Stomach smooth muscle (tissue), 2 donors: Measurements from ENCODE around the gene ERG.

Experiments
- H3K27ac ChIP-seq: one replicate; pipeline ENCODE4 v1.7.0; 2013; ENCODE audit warnings: mild to moderate bottlenecking, low read length, inconsistent platforms
- H3K27me3 ChIP-seq, 2 donors: one replicate each; pipeline ENCODE4 v1.7.0; 2013; ENCODE audit warnings: low read length in 2 of 2; ENCODE audit not compliant: insufficient read depth in 2 of 2, control insufficient read depth in 1 of 2
- H3K36me3 ChIP-seq, 2 donors: one replicate each; pipeline ENCODE4 v1.7.0; 2013; ENCODE audit warnings: low read length in 2 of 2; ENCODE audit not compliant: control insufficient read depth in 2 of 2, insufficient read depth in 2 of 2
- H3K4me1 ChIP-seq: one replicate; pipeline ENCODE4 v1.7.0; 2013; ENCODE audit warnings: low read length; ENCODE audit not compliant: control insufficient read depth, insufficient read depth
- H3K4me3 ChIP-seq, 2 donors: one replicate each; pipeline ENCODE4 v1.7.0; 2013; ENCODE audit warnings: low read length in 2 of 2
- H3K9ac ChIP-seq, 2 donors: one replicate each; pipeline ENCODE4 v1.7.0; 2013; ENCODE audit warnings: low read length in 2 of 2, mild to moderate bottlenecking in 1 of 2
- H3K9me3 ChIP-seq, 2 donors: one replicate each; pipeline ENCODE4 v1.7.0; 2013; ENCODE audit warnings: low read length in 2 of 2; ENCODE audit not compliant: control insufficient read depth in 2 of 2
- donor health status: healthy.
- donor health status: Pancreatic carcinoma.

Gene ERG

GRCh38 chr21:38438462-38438893 lies 59.8 kb downstream of the ERG start:
- H3K27me3 ChIP-seq, result no peaks in the 10 kb centered on the region
- H3K4me3 ChIP-seq, result no peak overlapping the region
- H3K4me1 ChIP-seq, result peaks cover 4% of the 10 kb centered on the region
- H3K36me3 ChIP-seq, result no peaks in the 10 kb centered on the region
- no peak overlapping the region for H3K27ac ChIP-seq
- no peak overlapping the region for H3K9ac ChIP-seq
- no peaks in the 10 kb centered on the region for H3K9me3 ChIP-seq

- no peak overlapping the region for H3K27ac ChIP-seq
- H3K9ac ChIP-seq, result no peak overlapping the region
- H3K9me3 ChIP-seq, result no peaks in the 10 kb centered on the region
- H3K36me3 ChIP-seq, result no peaks in the 10 kb centered on the region
- no peak overlapping the region for H3K4me3 ChIP-seq
- no peaks in the 10 kb centered on the region for H3K27me3 ChIP-seq
- peaks cover 4% of the 10 kb centered on the region for H3K4me1 ChIP-seq
Measured at GRCh38 chr21:38436341-38436740, 61.9 kb downstream of the ERG start.

DNA sequence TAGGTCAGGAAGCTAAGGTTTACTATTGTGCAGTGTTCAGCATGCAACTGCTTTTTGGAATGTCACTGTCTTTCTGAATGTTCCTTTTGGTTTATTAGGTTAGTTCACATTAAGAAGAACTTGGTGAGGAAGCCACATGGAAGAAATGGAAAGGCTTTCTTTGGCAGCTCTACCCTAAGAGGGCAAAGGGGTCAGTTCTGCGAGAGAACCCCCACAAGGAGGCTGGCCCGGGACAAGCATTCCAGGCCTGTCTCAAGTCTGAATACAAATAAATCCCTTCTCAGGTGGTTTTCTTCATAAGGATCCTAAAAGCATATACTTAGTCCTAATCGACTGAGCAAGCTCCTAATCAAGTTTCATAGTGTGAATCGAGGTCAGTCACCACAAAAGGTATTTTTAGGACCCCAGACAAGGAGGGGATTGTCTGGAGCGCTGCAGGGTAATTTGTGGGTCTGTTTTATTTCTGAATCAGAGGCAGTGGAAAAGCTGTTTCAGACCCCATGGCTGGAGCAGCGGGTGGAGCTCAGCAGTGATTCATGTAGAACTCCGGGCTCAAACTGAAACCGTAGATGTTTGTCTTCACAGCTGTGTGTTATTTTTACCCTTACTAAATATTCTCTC lies 63.3 kb downstream of the ERG start:
- H3K36me3 ChIP-seq, result no peaks in the 10 kb centered on the region
- H3K4me1 ChIP-seq, result peaks cover 4% of the 10 kb centered on the region
- no peaks in the 10 kb centered on the region for H3K9me3 ChIP-seq
- H3K27ac ChIP-seq, result no peak overlapping the region
- no peak overlapping the region for H3K9ac ChIP-seq
- no peaks in the 10 kb centered on the region for H3K27me3 ChIP-seq
- peak overlapping the region; percentile 23 to 56 for H3K4me3 ChIP-seq

GRCh38 chr21:38433471-38433870 lies 64.8 kb downstream of the ERG start:
- H3K27ac ChIP-seq, result no peak overlapping the region
- H3K36me3 ChIP-seq, result no peaks in the 10 kb centered on the region
- H3K9ac ChIP-seq, result no peak overlapping the region
- no peak overlapping the region for H3K4me3 ChIP-seq
- H3K9me3 ChIP-seq, result no peaks in the 10 kb centered on the region
- peaks cover 4% of the 10 kb centered on the region for H3K4me1 ChIP-seq
- no peaks in the 10 kb centered on the region for H3K27me3 ChIP-seq

DNA sequence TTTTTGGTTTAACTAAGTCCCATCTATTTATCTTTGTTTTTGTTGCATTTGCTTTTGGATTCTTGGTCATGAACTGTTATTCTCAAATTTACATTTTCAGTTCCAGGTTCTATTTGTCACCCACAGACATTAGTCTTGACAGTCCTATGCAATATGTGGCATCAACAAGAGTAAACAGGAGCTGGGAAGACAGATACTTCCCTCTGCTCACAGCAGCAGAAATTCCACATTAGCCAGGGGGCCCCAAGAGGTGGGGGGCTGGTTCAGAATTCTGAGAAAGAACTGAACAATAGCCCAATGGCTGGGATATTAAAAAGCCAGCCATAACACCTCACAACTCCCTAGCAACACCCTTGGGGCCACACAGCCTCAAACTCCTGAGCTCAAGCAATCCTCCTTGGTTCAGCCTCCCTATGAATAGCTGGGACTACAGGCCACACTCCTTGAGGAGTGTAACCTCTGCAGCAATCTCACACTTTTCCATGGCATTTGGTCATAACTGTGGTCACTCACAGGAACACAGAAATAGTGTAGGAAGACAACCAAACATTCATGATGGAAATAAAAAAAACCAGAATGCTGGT lies 67.8 kb downstream of the ERG start:
- Histone ChIP-seq H3K4me3 (no peak overlapping the region), H3K27ac (no peak overlapping the region), H3K4me1 (peaks cover 4% of the 10 kb centered on the region), H3K9me3 (no peaks in the 10 kb centered on the region), H3K27me3 (no peaks in the 10 kb centered on the region), H3K36me3 (no peaks in the 10 kb centered on the region), H3K9ac (no peak overlapping the region)

DNA sequence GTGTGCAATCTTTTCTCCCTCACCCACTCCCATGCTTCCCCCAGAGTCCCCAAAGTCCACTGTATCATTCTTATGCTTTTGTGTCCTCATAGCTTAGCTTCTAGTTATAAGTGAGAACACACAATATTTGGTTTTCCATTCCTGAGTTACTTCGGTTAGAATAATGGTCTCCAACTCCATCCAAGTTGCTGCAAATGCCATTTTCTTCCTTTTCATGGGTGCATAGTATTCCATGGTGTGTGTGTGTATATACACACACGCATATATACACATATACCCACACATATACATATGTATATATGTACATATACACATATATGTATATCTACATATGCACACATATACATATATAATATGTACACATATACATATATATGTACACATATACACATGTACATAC lies 69.3 kb downstream of the ERG start:
- Histone ChIP-seq H3K36me3 (no peaks in the 10 kb centered on the region), H3K9ac (no peak overlapping the region), H3K27ac (no peak overlapping the region), H3K4me1 (no peaks in the 10 kb centered on the region), H3K27me3 (no peaks in the 10 kb centered on the region), H3K4me3 (no peak overlapping the region), H3K9me3 (no peaks in the 10 kb centered on the region)

DNA sequence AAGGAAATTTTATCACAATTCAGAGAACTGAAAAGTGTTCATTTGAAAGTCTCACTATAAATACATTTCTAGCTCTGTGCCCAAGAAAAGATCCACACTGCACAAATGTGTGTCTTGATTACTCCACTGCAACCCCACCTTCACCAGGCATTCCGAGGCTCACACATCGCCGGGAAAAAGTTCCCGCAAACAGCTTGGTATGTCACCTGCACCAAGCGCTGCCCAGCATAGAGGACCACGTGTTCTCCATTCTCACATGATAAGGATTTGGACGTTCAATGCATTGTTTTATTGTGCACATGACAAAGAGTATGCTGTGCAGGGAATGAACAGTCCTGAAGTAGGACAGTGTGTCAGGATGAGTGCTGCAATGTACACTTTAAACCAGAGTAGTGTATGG lies 70.1 kb downstream of the ERG start:
- no peaks in the 10 kb centered on the region for H3K9me3 ChIP-seq
- no peaks in the 10 kb centered on the region for H3K27me3 ChIP-seq
- no peak overlapping the region for H3K9ac ChIP-seq
- no peaks in the 10 kb centered on the region for H3K4me1 ChIP-seq
- no peaks in the 10 kb centered on the region for H3K36me3 ChIP-seq
- H3K27ac ChIP-seq, result no peak overlapping the region
- no peak overlapping the region for H3K4me3 ChIP-seq

- Histone ChIP-seq H3K36me3 (no peaks in the 10 kb centered on the region), H3K27me3 (peaks cover 0 to 2% of the 10 kb centered on the region in 2 donors)
Measured at GRCh38 chr21:38424305-38425019, 73.8 kb downstream of the ERG start.

GRCh38 chr21:38422082-38422481 lies 76.2 kb downstream of the ERG start:
- Histone ChIP-seq H3K4me1 (no peaks in the 10 kb centered on the region), H3K36me3 (no peaks in the 10 kb centered on the region), H3K4me3 (no peak overlapping the region), H3K9me3 (no peaks in the 10 kb centered on the region), H3K27me3 (peaks cover 0 to 2% of the 10 kb centered on the region in 2 donors), H3K27ac (no peak overlapping the region), H3K9ac (no peak overlapping the region)

More at GRCh38 chr21:38424305-38425019, 73.8 kb downstream of the ERG start:
- H3K9ac ChIP-seq, result no peak overlapping the region
- H3K9me3 ChIP-seq, result no peaks in the 10 kb centered on the region
- no peak overlapping the region for H3K4me3 ChIP-seq
- no peak overlapping the region for H3K27ac ChIP-seq
- H3K4me1 ChIP-seq, result no peaks in the 10 kb centered on the region

DNA sequence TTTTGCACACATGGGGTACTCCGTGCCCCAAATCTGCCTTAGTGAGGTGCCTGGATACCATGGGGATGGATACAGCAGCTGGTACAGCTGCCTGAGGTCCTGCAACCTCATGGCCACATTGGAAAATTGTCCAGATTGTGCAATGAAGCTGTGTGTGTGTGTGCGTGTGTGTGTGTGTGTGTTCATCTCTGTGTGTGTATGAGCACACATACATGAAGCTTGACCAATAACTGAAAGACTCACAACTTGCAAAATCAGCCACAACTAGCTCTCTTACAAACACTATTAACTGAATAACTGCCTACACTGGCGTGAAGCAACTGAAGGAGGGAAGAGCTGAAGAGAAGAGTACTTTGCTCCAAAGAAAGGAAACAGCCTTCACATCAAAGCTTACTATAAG lies 78.1 kb downstream of the ERG start:
- H3K4me3 ChIP-seq, result no peak overlapping the region
- no peaks in the 10 kb centered on the region for H3K36me3 ChIP-seq
- H3K27ac ChIP-seq, result no peak overlapping the region
- H3K9me3 ChIP-seq, result no peaks in the 10 kb centered on the region
- H3K9ac ChIP-seq, result no peak overlapping the region
- H3K4me1 ChIP-seq, result no peaks in the 10 kb centered on the region
- peaks cover 0 to 2% of the 10 kb centered on the region in 2 donors for H3K27me3 ChIP-seq

- no peaks in the 10 kb centered on the region for H3K9me3 ChIP-seq
Measured at GRCh38 chr21:38417726-38418125, 80.6 kb downstream of the ERG start.

More at GRCh38 chr21:38417726-38418125, 80.6 kb downstream of the ERG start:
- Histone ChIP-seq H3K4me3 (no peak overlapping the region), H3K27me3 (peaks cover 0 to 2% of the 10 kb centered on the region in 2 donors), H3K4me1 (no peaks in the 10 kb centered on the region), H3K9ac (no peak overlapping the region), H3K36me3 (no peaks in the 10 kb centered on the region), H3K27ac (no peak overlapping the region)
